HG03565 (cell line): Measurements from ENCODE around the gene CAPN5.

Experiments used
- ATAC-seq: cut with Tn5 transposase; IDR thresholded peaks from one replicate; pipeline ENCODE4 v1.9.1; 2021; ENCODE audit warnings: mild to moderate bottlenecking, moderate library complexity; ENCODE audit not compliant: unreplicated experiment

The CAPN5 gene

DNA sequence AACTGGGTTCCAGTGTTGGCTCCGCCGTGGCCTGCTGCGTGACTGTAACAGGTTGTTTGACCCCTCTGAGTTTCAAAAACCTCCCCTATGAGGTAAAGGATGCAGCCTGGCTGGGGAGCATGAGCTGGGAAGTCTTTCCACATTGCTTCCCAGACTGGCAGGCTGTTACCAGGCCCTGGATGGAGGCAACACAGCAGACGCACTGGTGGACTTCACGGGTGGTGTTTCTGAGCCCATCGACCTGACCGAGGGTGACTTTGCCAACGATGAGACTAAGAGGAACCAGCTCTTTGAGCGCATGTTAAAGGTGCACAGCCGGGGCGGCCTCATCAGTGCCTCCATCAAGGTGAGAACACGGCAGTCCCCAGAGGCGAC, 47.3 kb downstream of the CAPN5 start:
- no peak for ATAC-seq

GRCh38 chr11:77115181-77115611, 48.4 kb downstream of the CAPN5 start:
- no peak for ATAC-seq

- no peak for ATAC-seq
Observed at GRCh38 chr11:77115956-77116355, 49.2 kb downstream of the CAPN5 start.

- ATAC-seq, result no peak
Observed at GRCh38 chr11:77117492-77117891, 50.7 kb downstream of the CAPN5 start.

GRCh38 chr11:77118086-77118485, 51.3 kb downstream of the CAPN5 start:
- no peak for ATAC-seq

- ATAC-seq, result no peak
Observed at GRCh38 chr11:77118971-77119370, 52.2 kb downstream of the CAPN5 start.

GRCh38 chr11:77119531-77119936, 52.8 kb downstream of the CAPN5 start:
- ATAC-seq, result no peak

DNA sequence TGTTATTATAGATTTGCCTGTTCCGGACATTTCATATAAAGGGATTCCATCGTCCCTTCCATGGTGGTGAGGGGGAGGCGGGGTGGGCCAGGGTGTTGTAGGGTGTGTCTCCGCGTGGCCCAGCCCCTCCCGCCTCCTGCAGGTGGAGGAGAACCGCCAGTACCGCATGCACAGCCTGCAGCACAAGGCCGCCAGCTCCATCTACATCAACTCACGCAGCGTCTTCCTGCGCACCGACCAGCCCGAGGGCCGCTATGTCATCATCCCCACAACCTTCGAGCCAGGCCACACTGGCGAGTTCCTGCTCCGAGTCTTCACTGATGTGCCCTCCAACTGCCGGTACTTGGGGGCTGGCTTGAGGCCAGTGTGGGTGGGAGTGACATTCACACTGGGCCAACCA, 53.8 kb downstream of the CAPN5 start:
- ATAC-seq, result no peak

GRCh38 chr11:77121096-77121640, 54.4 kb downstream of the CAPN5 start:
- ATAC-seq, result no peak

DNA sequence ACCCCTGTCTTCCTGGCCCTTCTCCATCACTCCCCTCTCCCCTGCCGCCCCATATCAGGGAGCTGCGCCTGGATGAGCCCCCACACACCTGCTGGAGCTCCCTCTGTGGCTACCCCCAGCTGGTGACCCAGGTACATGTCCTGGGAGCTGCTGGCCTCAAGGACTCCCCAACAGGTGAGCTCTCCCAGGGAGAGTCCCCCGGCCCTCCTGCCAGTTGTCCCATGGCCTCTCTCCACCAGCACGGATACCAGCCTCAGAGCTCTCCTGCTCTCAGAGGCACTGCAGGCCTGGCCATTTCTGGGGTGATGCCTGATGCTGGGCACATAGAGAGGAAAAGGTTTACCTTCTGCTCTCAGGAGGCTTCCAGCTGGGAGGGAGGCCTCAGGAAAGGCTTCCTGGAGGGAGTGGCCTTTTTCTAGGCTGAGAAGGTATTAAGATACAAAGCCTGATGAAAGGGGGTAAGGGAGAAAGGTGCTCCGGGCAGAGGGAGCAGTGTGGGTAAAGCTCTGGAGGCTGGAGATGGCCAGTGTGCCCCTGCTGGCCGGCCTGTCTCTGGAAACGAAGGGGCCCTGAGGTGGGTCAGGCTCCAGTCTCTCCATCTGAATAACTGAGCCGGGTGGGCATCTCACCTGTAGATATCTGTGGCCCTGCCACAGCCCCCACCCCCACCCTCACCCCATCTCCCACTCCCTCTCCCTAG, 55.3 kb downstream of the CAPN5 start:
- no peak for ATAC-seq

DNA sequence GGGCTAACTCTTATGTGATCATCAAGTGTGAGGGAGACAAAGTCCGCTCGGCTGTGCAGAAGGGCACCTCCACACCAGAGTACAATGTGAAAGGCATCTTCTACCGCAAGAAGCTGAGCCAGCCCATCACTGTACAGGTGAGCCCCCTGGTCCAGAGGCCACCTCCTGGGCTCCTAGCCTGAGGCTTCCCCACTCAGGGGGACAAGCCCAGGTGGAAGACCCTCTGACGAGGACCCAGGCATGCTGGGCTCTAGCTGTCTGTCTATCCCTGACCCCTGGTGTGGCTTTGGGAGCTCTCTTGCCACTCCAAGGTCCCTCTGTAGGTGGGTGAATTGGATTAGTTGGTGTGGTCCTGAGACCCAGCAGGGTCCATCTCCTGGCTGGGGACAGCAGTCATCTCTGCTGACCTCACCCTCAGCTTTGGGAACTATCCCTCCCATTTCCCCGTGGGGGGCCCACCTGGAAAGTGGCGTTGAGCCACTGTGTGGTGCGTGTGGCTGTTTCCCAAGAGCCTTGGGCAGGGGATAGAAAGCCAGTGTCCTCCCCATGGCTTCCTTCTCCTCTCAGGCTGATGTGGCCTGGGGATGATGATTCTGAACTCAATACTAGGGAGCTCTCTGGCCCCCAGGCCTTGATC, 55.9 kb downstream of the CAPN5 start:
- no peak for ATAC-seq

GRCh38 chr11:77123591-77123990, 56.8 kb downstream of the CAPN5 start:
- no peak for ATAC-seq

GRCh38 chr11:77124041-77124440, 57.3 kb downstream of the CAPN5 start:
- no peak for ATAC-seq

GRCh38 chr11:77124488-77124887, 57.7 kb downstream of the CAPN5 start:
- ATAC-seq, result no peak

DNA sequence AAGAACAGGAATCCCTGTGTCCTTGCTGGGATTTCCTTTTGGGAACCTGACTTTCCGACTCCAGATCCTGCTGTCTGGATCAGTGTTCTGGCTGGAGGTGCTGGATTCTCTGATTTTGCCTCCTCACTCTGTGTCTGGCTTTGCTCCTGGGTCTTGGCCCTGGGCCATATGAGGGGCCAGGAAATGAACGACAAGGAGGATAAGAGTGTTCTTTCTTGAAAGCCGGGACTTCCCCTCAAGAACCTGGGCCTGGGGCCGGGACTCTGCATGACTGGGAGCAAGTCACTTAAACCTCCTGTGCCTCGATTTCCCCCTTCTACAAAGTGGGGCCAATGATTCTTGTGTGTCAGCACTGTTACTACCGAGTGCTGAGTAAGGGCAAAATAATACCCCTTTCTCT, 58.4 kb downstream of the CAPN5 start:
- no peak for ATAC-seq

- no peak for ATAC-seq
Observed at GRCh38 chr11:77125695-77126094, 58.9 kb downstream of the CAPN5 start.

DNA sequence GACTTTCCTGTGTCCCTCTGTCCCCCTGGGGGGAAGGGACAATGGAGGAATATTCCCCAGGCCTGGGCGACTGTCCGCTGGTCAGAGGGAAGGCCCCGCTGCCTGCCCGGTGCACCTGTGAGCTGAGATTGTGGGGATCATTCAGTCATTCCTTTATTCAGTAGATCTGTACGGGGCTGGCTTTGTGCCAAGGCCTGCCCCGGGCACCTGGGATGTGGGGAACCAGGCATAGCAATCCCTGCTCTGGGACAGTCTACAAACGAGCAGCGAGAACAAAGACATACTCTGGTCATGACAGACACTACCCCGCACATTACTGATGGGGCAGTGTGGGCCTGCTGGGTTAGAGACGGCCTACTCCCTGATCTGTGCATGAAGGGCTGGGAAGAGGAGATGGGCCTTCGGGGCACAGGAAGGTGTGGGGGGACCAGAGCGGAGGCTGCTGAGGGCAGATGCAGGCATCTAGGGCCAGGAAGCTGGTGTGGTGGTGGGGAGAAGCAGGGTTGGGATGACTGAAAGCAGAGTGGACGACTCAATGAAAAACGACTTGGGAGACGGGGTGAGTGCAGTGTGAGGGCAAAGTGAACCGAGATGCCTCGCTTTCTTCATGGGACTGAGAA, 59.5 kb downstream of the CAPN5 start:
- ATAC-seq, result no peak

GRCh38 chr11:77126861-77127234, 60.1 kb downstream of the CAPN5 start:
- ATAC-seq, result no peak

DNA sequence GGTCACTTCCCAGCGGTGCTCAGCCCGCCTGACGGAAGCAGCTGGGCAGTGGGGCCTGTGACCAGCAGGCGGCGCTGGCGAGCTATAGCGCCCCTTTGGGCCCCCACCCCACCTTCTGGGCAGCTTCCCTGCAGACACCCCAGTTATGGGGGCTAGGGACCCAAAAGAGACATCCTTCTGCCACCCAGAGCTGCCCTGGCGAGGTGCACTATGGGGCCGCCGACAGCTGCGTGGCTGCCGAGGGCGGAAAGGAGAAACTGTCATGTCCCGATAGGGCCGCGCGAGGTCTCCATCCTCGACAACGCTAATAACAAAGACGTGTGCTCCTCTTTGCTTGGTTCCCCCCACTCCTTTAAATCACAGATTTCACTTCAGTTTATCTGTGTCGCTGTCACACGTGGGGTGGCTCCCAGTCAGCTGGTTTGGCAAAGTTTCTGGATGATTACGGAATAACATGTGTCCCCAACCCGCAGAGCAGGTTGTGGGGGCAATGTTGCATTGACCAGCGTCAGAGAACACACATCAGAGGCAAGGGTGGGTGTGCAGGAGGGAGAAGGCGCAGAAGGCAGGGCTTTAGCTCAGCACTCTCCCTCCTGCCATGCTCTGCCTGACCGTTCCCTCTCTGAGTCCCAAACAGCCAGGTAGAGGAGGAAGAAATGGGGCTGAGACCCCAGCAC, 60.6 kb downstream of the CAPN5 start:
- ATAC-seq, result peak; percentile 41

GRCh38 chr11:77127920-77128691, 61.3 kb downstream of the CAPN5 start, which contains the start of gene MYO7A:
Gene MYO7A, plus strand, starts transcription at chr11:77128246. Its CDS starts 2,389 bp downstream, at chr11:77130635.
- ATAC-seq, result no peak
